OCI-LY3 (cell line): ENCODE results near the gene BIRC7.

Experiments used
- H2AFZ ChIP-seq: fragments of 200-600, 300-600 bp; shearing (Covaris generic); 2 replicates; pipeline ENCODE4 v1.6.0; 2014; ENCODE audit warnings: antibody characterized with exemption, low read depth, low read length
- H3K27ac ChIP-seq: fragments of 200-600, 300-600 bp; sonication (generic); 2 replicates; pipeline ENCODE4 v1.5.1; 2014; ENCODE audit warnings: mild to moderate bottlenecking, low read length, moderate library complexity, mixed read lengths
- H3K27me3 ChIP-seq: fragments of 200-600, 300-600 bp; sonication (generic); 2 replicates; pipeline ENCODE4 v1.6.1; 2014; ENCODE audit warnings: low read depth, low read length, mixed read lengths
- H3K36me3 ChIP-seq: fragments of 200-600, 300-600 bp; sonication (generic); replicated peaks from 2 replicates; pipeline ENCODE3; 2014; ENCODE audit warnings: low read depth, low read length, mixed read lengths
- H3K4me1 ChIP-seq: fragments of 300-600, 200-600 bp; sonication (generic); 2 replicates; pipeline ENCODE4 v1.6.1; 2014; ENCODE audit warnings: low read length, mixed read lengths
- H3K4me2 ChIP-seq: fragments of 200-600, 300-600 bp; sonication (generic); 2 replicates; pipeline ENCODE4 v1.6.1; 2014; ENCODE audit warnings: low read length, mixed read lengths
- H3K4me3 ChIP-seq: fragments of 300-600, 200-600 bp; sonication (generic); 2 replicates; pipeline ENCODE4 v1.5.1; 2014; ENCODE audit warnings: antibody characterized with exemption, mild to moderate bottlenecking, low read length, moderate library complexity
- H3K79me2 ChIP-seq: fragments of 300-600, 200-600 bp; shearing (Covaris generic); 2 replicates; pipeline ENCODE4 v1.6.1; 2014; ENCODE audit warnings: mild to moderate bottlenecking, low read length, mixed read lengths
- H3K9ac ChIP-seq: fragments of 300-600, 200-600 bp; shearing (Covaris generic); 2 replicates; pipeline ENCODE4 v1.6.0; 2014; ENCODE audit warnings: mild to moderate bottlenecking, low read length, moderate library complexity
- H3K9me3 ChIP-seq: fragments of 200-600, 300-600 bp; shearing (Covaris generic); 2 replicates; pipeline ENCODE4 v1.6.1; 2014; ENCODE audit warnings: low read length, mixed read lengths; ENCODE audit not compliant: insufficient read depth
- H4K20me1 ChIP-seq: fragments of 200-600, 300-600 bp; sonication (generic); 2 replicates; pipeline ENCODE4 v1.6.1; 2016; ENCODE audit warnings: low read length, mixed read lengths; ENCODE audit not compliant: insufficient read depth
- EZH2phosphoT487 ChIP-seq: fragments of 200-600 bp; shearing (Covaris generic); IDR thresholded peaks from 2 replicates; pipeline ENCODE4 v1.6.1; 2018; ENCODE audit warnings: antibody characterized with exemption, mixed run types, low read depth
- TF ChIP-seq, protein P1 (sequence below): fragments of 200-600, 300-600 bp; sonication (generic); IDR thresholded peaks from 2 replicates; pipeline ENCODE4 v1.5.1; 2014; ENCODE audit warnings: antibody characterized with exemption, low read length, low read depth

BIRC7 gene

DNA sequence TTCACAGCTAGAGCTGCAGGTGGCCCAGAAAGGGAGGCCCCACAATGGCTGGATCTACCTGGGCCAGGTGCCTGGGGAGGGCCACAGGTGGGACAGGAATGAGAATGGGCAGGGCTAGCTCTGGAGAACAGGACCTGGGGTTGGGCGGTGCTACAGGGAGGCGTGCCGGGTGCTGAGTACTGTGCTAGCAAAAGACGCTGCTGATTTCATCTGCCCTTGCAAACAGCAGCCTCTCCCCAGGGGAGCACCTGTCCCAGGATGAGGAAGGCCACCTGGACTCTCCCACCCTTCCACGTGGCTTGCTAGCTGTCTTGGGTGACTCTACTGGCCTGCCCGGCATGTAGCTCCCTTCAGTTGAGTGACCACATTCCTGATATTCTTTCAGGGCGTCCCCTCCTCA lies 13.2 kb upstream of the BIRC7 start:
- TF ChIP-seq, protein P1, sequence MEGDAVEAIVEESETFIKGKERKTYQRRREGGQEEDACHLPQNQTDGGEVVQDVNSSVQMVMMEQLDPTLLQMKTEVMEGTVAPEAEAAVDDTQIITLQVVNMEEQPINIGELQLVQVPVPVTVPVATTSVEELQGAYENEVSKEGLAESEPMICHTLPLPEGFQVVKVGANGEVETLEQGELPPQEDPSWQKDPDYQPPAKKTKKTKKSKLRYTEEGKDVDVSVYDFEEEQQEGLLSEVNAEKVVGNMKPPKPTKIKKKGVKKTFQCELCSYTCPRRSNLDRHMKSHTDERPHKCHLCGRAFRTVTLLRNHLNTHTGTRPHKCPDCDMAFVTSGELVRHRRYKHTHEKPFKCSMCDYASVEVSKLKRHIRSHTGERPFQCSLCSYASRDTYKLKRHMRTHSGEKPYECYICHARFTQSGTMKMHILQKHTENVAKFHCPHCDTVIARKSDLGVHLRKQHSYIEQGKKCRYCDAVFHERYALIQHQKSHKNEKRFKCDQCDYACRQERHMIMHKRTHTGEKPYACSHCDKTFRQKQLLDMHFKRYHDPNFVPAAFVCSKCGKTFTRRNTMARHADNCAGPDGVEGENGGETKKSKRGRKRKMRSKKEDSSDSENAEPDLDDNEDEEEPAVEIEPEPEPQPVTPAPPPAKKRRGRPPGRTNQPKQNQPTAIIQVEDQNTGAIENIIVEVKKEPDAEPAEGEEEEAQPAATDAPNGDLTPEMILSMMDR, result no peak
- TF ChIP-seq EZH2phosphoT487, result no peak
- Histone ChIP-seq H3K36me3 (no peaks in the 10 kb centered on the region), H2AFZ (no peak overlapping the region), H3K79me2 (no peaks in the 10 kb centered on the region), H4K20me1 (no peaks in the 10 kb centered on the region), H3K4me1 (no peaks in the 10 kb centered on the region), H3K27me3 (peaks cover 12% of the 10 kb centered on the region), H3K27ac (no peak overlapping the region), H3K9me3 (no peaks in the 10 kb centered on the region), H3K4me3 (no peak overlapping the region), H3K4me2 (no peak overlapping the region), H3K9ac (no peak overlapping the region)

- Histone ChIP-seq H3K4me1 (no peaks in the 10 kb centered on the region), H3K9me3 (no peaks in the 10 kb centered on the region), H3K27ac (no peak overlapping the region), H3K9ac (no peak overlapping the region), H3K4me2 (no peak overlapping the region), H4K20me1 (no peaks in the 10 kb centered on the region), H3K27me3 (peaks cover 12% of the 10 kb centered on the region), H3K79me2 (no peaks in the 10 kb centered on the region), H3K36me3 (no peaks in the 10 kb centered on the region), H3K4me3 (no peak overlapping the region), H2AFZ (no peak overlapping the region)
- TF ChIP-seq, protein P1, result peak; percentile 80
- no peak for TF ChIP-seq EZH2phosphoT487
These were observed 12.4 kb upstream of the BIRC7 start for GRCh38 chr20:63223121-63223825.

DNA sequence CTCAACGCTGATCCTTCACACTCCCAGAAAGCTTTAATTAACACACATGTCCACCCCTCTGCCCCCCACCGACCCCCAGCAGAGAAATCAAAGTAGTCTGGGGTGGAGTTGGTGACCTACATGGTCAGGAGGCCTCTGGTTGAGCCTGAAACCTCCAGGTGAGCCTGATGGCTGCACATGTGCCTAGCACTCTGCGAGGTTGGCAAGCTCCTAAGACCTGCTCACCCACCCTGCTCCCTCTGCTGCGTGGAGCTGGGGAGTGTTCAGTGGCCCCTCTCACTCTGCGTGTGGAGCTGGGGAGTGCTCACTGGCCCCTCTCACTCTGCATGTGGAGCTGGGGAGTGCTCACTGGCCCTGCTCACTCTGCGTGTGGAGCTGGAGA lies 11.9 kb upstream of the BIRC7 start:
- Histone ChIP-seq H3K27me3 (peaks cover 12% of the 10 kb centered on the region), H3K4me1 (no peaks in the 10 kb centered on the region), H3K9me3 (no peaks in the 10 kb centered on the region), H3K9ac (no peak overlapping the region), H4K20me1 (no peaks in the 10 kb centered on the region), H3K4me2 (no peak overlapping the region), H3K79me2 (no peaks in the 10 kb centered on the region), H3K27ac (no peak overlapping the region), H3K4me3 (no peak overlapping the region), H3K36me3 (no peaks in the 10 kb centered on the region), H2AFZ (no peak overlapping the region)
- TF ChIP-seq EZH2phosphoT487, result no peak
- TF ChIP-seq, protein P1, result no peak

GRCh38 chr20:63224412-63225081 lies 11.2 kb upstream of the BIRC7 start:
- H2AFZ ChIP-seq, result no peak overlapping the region
- H3K36me3 ChIP-seq, result no peaks in the 10 kb centered on the region
- no peak overlapping the region for H3K27ac ChIP-seq
- H3K9ac ChIP-seq, result no peak overlapping the region
- peaks cover 12% of the 10 kb centered on the region for H3K27me3 ChIP-seq
- no peak overlapping the region for H3K4me2 ChIP-seq
- no peaks in the 10 kb centered on the region for H3K79me2 ChIP-seq
- no peak overlapping the region for H3K4me3 ChIP-seq
- H4K20me1 ChIP-seq, result no peaks in the 10 kb centered on the region
- H3K9me3 ChIP-seq, result no peaks in the 10 kb centered on the region
- no peaks in the 10 kb centered on the region for H3K4me1 ChIP-seq
- TF ChIP-seq, protein P1, result no peak
